HG03097 (cell line): ENCODE results near the gene ARHGAP19.
A peak's percentile ranks its signal among the peaks of the same experiment; 100 is the strongest.

Experiments
- ATAC-seq: cut with Tn5 transposase; IDR thresholded peaks from one replicate; pipeline ENCODE4 v1.9.1; 2021; ENCODE audit not compliant: unreplicated experiment, low FRiP score

ARHGAP19 gene

GRCh38 chr10:97292097-97292861 is at the start of gene ARHGAP19:
Gene ARHGAP19, minus strand, starts transcription at chr10:97292637. Its CDS starts 10 bp downstream, at chr10:97292627.
- peak; percentile 89 for ATAC-seq

- ATAC-seq: no peak
Measured at GRCh38 chr10:97341416-97341815, 49.0 kb upstream of the ARHGAP19 start.

- ATAC-seq: no peak
Measured at GRCh38 chr10:97338041-97338440, 45.6 kb upstream of the ARHGAP19 start.

GRCh38 chr10:97336942-97337831 is 44.8 kb upstream of the ARHGAP19 start:
- ATAC-seq: no peak

GRCh38 chr10:97336446-97336845 is 44.0 kb upstream of the ARHGAP19 start:
- no peak for ATAC-seq

- no peak for ATAC-seq
Measured at GRCh38 chr10:97336006-97336405, 43.6 kb upstream of the ARHGAP19 start.

- ATAC-seq: no peak
Measured at GRCh38 chr10:97335188-97335619, 42.8 kb upstream of the ARHGAP19 start.

- ATAC-seq: peak; percentile 70
Measured at GRCh38 chr10:97334370-97335175, 42.1 kb upstream of the ARHGAP19 start, which contains the start of gene FRAT2. Gene FRAT2, minus strand, starts transcription at chr10:97334729. Its CDS starts 157 bp downstream, at chr10:97334572.

GRCh38 chr10:97333601-97334369 is 41.3 kb upstream of the ARHGAP19 start:
- peak; percentile 20 for ATAC-seq

- no peak for ATAC-seq
Measured at GRCh38 chr10:97333351-97333600, 40.8 kb upstream of the ARHGAP19 start.

GRCh38 chr10:97332591-97333350 is 40.3 kb upstream of the ARHGAP19 start:
- no peak for ATAC-seq

GRCh38 chr10:97331153-97331703 is 38.8 kb upstream of the ARHGAP19 start:
- no peak for ATAC-seq

- no peak for ATAC-seq
Measured at GRCh38 chr10:97329766-97330165, 37.3 kb upstream of the ARHGAP19 start.

- no peak for ATAC-seq
Measured at GRCh38 chr10:97328646-97329453, 36.4 kb upstream of the ARHGAP19 start.

GRCh38 chr10:97327348-97328294 is 35.2 kb upstream of the ARHGAP19 start:
- no peak for ATAC-seq

- no peak for ATAC-seq
Measured at GRCh38 chr10:97325754-97326153, 33.3 kb upstream of the ARHGAP19 start.

- ATAC-seq: no peak
Measured at GRCh38 chr10:97323501-97323900, 31.1 kb upstream of the ARHGAP19 start.
